Pancreas (tissue), 10 donors: ENCODE results near the gene PCDHGA7. TPM values are rescaled to one million over a fixed set of nuclear protein-coding genes. Genes with fewer than 3 reads are reported as not detected.
"Not testable (repeated sequence)": the region's sequence is repeated elsewhere in the genome, so short reads cannot be mapped to it uniquely, and the experiment has no call there.

Source experiments
- ATAC-seq, 4 donors: fragments of 200-7000 bp; cut with Tn5 transposase; one replicate each; pipeline versions ENCODE4 v1.8.0 to v1.9.1; 2020; ENCODE audit warnings: mild to moderate bottlenecking in 4 of 4, moderate library complexity in 4 of 4
- DNase-seq, 6 donors: peaks; one replicate each; pipeline ENCODE4 v3.0.0-alpha.2; 2020
- FAIRE-seq: peaks from 2 replicates; lab custom pipeline; 2012; peaks lifted over from hg19 to GRCh38; lab: Jason Lieb, UNC
- H3K27ac ChIP-seq, 4 donors: fragments of 200-600 bp; sonication (generic); 1 replicate in 3 of 4; 2 replicates in 1 of 4; pipeline versions ENCODE4 v1.5.0 to v1.8.0; 2020
- H3K27me3 ChIP-seq, 4 donors: fragments of 200-600 bp; one replicate each; pipeline ENCODE4 v1.8.0; 2021
- H3K36me3 ChIP-seq, 3 donors: fragments of 200-600 bp; sonication (generic) in 1 of 3; one replicate each; pipeline versions ENCODE4 v1.5.0 to v1.8.0; 2020 to 2021
- H3K4me1 ChIP-seq, 3 donors: fragments of 200-600 bp; one replicate each; pipeline ENCODE4 v1.8.0; 2021
- H3K4me3 ChIP-seq, 4 donors: fragments of 200-600 bp; sonication (generic) in 2 of 4; one replicate each; pipeline versions ENCODE4 v1.5.0 to v1.8.0; 2020 to 2021
- H3K9me3 ChIP-seq, 4 donors: fragments of 200-600 bp; one replicate each; pipeline ENCODE4 v1.8.0; 2021
- CTCF ChIP-seq, 4 donors: fragments of 200-600 bp; sonication (generic) in 3 of 4; IDR thresholded peaks; one replicate each; pipeline versions ENCODE4 v1.5.0 to v1.8.0; 2021; ENCODE audit warnings: antibody characterized with exemption in 4 of 4
- WGBS, 2 donors: extraction: QIAGEN DNeasy Blood & Tissue Kit; methylation state at CpG; one replicate each; pipeline ENCODE4 v1.1.7; 2013; 5-methylcytosine and 5-hydroxymethylcytosine counted together
- intact Hi-C, 3 donors: fragments of 100-400 bp; cut with DNase I; formaldehyde crosslinking; loops; one replicate each; pipeline versions ENCODE4 v1.11.1 to v1.14.2; 2022
- polyA plus RNA-seq, 2 donors: library from polyadenylated mRNA; stranded (reverse); fragments of 200-250 nt; gene quantifications; one replicate each; pipeline ENCODE4 v1.2.3, GENCODE V29; 2013
- total RNA-seq, 6 donors: library from RNA; stranded (reverse); fragmentation: NEBNext Ultra II Directional in 4 of 6; extraction: Animal tissue kit (Norgen Biotek cat#: 25700) in 4 of 6; gene quantifications; one replicate each; pipeline versions ENCODE4 v1.2.1 to v1.2.4, GENCODE V29; 2021 to 2023
- donor health status: healthy with polysubstance abuse.
- donor health status: DM: no; HTN: no; CAD: no; lungs with moderate emphysema.
- donor health status: DM: no; HTN: no; CAD: no.
- donor health status: control.
- donor health status: control.
- donor health status: Bipolar disorder and iron deficiency.
- donor health status: DM: yes; HTN: yes; CAD: no.
- donor health status: DM: no; HTN: no; CAD: no.
- donor health status: DM: no; HTN: no; CAD: no.
- donor health status: DM: yes; HTN: yes; CAD: no.

PCDHGA7 gene
- total and polyA plus RNA-seq, 8 donors: 0.92 to 2.0 (median 1.6) TPM

- FAIRE-seq: no peak
- H3K4me1 ChIP-seq: no peaks in the 10 kb centered on the region
- DNase-seq: no peak
- intact Hi-C loops: loop anchor here in 1 of 3 donors (10.0 kb wide), 1 partner anchor 234 kb away; the partner anchor contains the start of gene PCDHB6
- H3K27me3 ChIP-seq: no peaks in the 10 kb centered on the region
- H3K9me3 ChIP-seq: peaks cover 0 to 44% (median 2%) of the 10 kb centered on the region in 4 donors
- H3K36me3 ChIP-seq: no peaks in the 10 kb centered on the region
- ATAC-seq: no peak
- 33 to 36% methylated on average over 10 of the region's 10 CpGs for WGBS, 2 donors
- TF ChIP-seq CTCF (IDR thresholded peaks at IDR 0.05): no peak
- H3K27ac ChIP-seq: no peak overlapping the region
- no peak overlapping the region for H3K4me3 ChIP-seq
Observed at GRCh38 chr5:141388661-141389060, 6.1 kb downstream of the PCDHGA7 start.

- DNase-seq (peak in 1 of 6 donors; percentile 26), FAIRE-seq (no peak), ATAC-seq (no peak)
- Histone ChIP-seq H3K9me3 (peaks cover 0 to 40% (median 2%) of the 10 kb centered on the region in 4 donors), H3K27ac (no peak overlapping the region), H3K36me3 (no peaks in the 10 kb centered on the region), H3K4me3 (no peak overlapping the region), H3K4me1 (no peaks in the 10 kb centered on the region), H3K27me3 (no peaks in the 10 kb centered on the region)
- no peak for TF ChIP-seq CTCF (IDR thresholded peaks at IDR 0.05)
- 26% methylated on average over 77 of the region's 77 CpGs for WGBS, 2 donors
- intact Hi-C loops: loop anchor here in 1 of 3 donors (10.0 kb wide), 1 partner anchor 235 kb away; the partner anchor contains the start of gene PCDHB6
Observed at GRCh38 chr5:141389153-141390042, 6.9 kb downstream of the PCDHGA7 start.

GRCh38 chr5:141392429-141393198 lies 10.1 kb downstream of the PCDHGA7 start, which contains the start of gene PCDHGA8:
Gene PCDHGA8 (plus strand): TSS chr5:141392633. CDS start chr5:141392814, 181 bp downstream.
- peak in 1 of 6 donors; percentile 31 for DNase-seq
- no peak for FAIRE-seq
- intact Hi-C loops: no loop called here
- 26 to 28% methylated on average over 38 of the region's 38 CpGs for WGBS, 2 donors
- no peak within 1 kb of the TSS for H3K27ac ChIP-seq
- H3K27me3 ChIP-seq: no peaks in the 10 kb centered on the region
- no peak within 1 kb of the TSS for H3K4me3 ChIP-seq
- H3K4me1 ChIP-seq: no peaks in the 10 kb centered on the region
- no peaks in the 10 kb centered on the region for H3K36me3 ChIP-seq
- no peak for TF ChIP-seq CTCF (IDR thresholded peaks at IDR 0.05)
- no peak for ATAC-seq
- peaks cover 0 to 34% (median 2%) of the 10 kb centered on the region in 4 donors for H3K9me3 ChIP-seq

GRCh38 chr5:141393267-141393666 lies 10.7 kb downstream of the PCDHGA7 start:
- ATAC-seq (no peak), FAIRE-seq (no peak), DNase-seq (peak in 1 of 6 donors; percentile 23)
- H3K27ac ChIP-seq: no peak overlapping the region
- H3K4me3 ChIP-seq: no peak overlapping the region
- H3K4me1 ChIP-seq: no peaks in the 10 kb centered on the region
- no peak for TF ChIP-seq CTCF (IDR thresholded peaks at IDR 0.05)
- H3K36me3 ChIP-seq: no peaks in the 10 kb centered on the region
- peaks cover 0 to 34% (median 2%) of the 10 kb centered on the region in 4 donors for H3K9me3 ChIP-seq
- intact Hi-C loops: no loop called here
- 24 to 29% methylated on average over 21 of the region's 21 CpGs for whole genome bisulfite sequencing, 2 donors
- H3K27me3 ChIP-seq: no peaks in the 10 kb centered on the region

GRCh38 chr5:141394401-141395187 lies 12.1 kb downstream of the PCDHGA7 start:
- FAIRE-seq, H3K4me1 ChIP-seq, H3K27ac ChIP-seq, H3K36me3 ChIP-seq, intact Hi-C loops, H3K27me3 ChIP-seq, H3K4me3 ChIP-seq, ATAC-seq: not testable (repeated sequence)
- peak in 1 of 6 donors; percentile 27 for DNase-seq
- H3K9me3 ChIP-seq: peaks cover 0 to 24% (median 2%) of the 10 kb centered on the region in 4 donors
- 22 to 25% methylated on average over 36 to 46 of the region's 53 CpGs for WGBS, 2 donors
